K562 (cell line): ENCODE measurements around the gene CACNA2D4. TPM values are rescaled to one million over a fixed set of nuclear protein-coding genes. Genes with fewer than 3 reads are reported as not detected.

ENCODE experiments used
- ATAC-seq: fragments of 200-7000 bp; cut with Tn5 transposase; 3 replicates; pipeline ENCODE4 v1.9.1; 2020; ENCODE audit warnings: moderate library complexity
- BruUV-seq: library from RNA; stranded (reverse); fragments of 400-500 nt; replicated peaks from 2 replicates; lab custom pipeline; 2021; lab: Mats Ljungman, UMichigan
- CTCF ChIA-PET: fragments of 300-600 bp; formaldehyde crosslinking; extraction: SDS; loops from one replicate; lab custom pipeline; 2021; ENCODE audit warnings: low intra/inter-chr PET ratio; lab: Yijun Ruan, JAX
- POLR2A ChIA-PET: fragments of 300-600, 350-650 bp; sonication (Branson Sonifier 250); formaldehyde crosslinking; extraction: SDS; loops from one replicate; lab custom pipeline; 2021; ENCODE audit warnings: antibody characterized with exemption, inconsistent platforms; lab: Yijun Ruan, JAX
- DNase-seq, 4 experiments: peaks; one replicate each; pipeline versions ENCODE4 v3.0.0 to v3.0.0-alpha.2; 2011 to 2018; ENCODE audit warnings: low spot score in 3 of 4, mixed read lengths in 3 of 4; ENCODE audit errors: extremely low read depth in 1 of 4
- FAIRE-seq: peaks from 2 replicates; lab custom pipeline; 2011; peaks lifted over from hg19 to GRCh38; lab: Jason Lieb, UNC
- H2AFZ ChIP-seq: 2 replicates; pipeline ENCODE4 v1.6.0; 2011; ENCODE audit warnings: low read depth, low read length, control low read depth, inconsistent platforms
- H3K27ac ChIP-seq: fragments of 200-600 bp; 3 replicates; pipeline ENCODE4 v1.8.0; 2011; ENCODE audit warnings: low read depth, mild to moderate bottlenecking, control low read depth, inconsistent platforms, low read length, moderate library complexity, mixed read lengths; ENCODE audit errors: extremely low read depth
- H3K27me3 ChIP-seq, 2 experiments: fragments of 300-600 bp in 1 of 2; 2 replicates in 1 of 2; 3 replicates in 1 of 2; pipeline versions ENCODE4 v1.6.0 to v1.8.0; 2011; ENCODE audit warnings: inconsistent platforms in 2 of 2, low read length in 2 of 2, mild to moderate bottlenecking in 1 of 2, mixed read lengths in 1 of 2, moderate library complexity in 1 of 2; ENCODE audit not compliant: control insufficient read depth in 2 of 2, insufficient read depth in 2 of 2
- H3K36me3 ChIP-seq: fragments of 300-600 bp; 3 replicates; pipeline ENCODE4 v1.8.0; 2011; ENCODE audit warnings: mild to moderate bottlenecking, low read length, inconsistent platforms; ENCODE audit not compliant: control insufficient read depth, insufficient read depth
- H3K4me1 ChIP-seq, 2 experiments: fragments of 200-600 bp in 1 of 2; replicated peaks in 1 of 2; 2 replicates in 1 of 2; 3 replicates in 1 of 2; pipeline versions ENCODE4 v1.5.1 to v1.8.0; 2011; ENCODE audit warnings: inconsistent platforms in 2 of 2, low read length in 2 of 2, mild to moderate bottlenecking in 1 of 2, mixed read lengths in 1 of 2, moderate library complexity in 1 of 2; ENCODE audit not compliant: control insufficient read depth in 2 of 2, insufficient read depth in 2 of 2
- H3K4me2 ChIP-seq: 2 replicates; pipeline ENCODE4 v1.6.1; 2011; ENCODE audit warnings: low read length, control low read depth, inconsistent platforms, mixed read lengths; ENCODE audit not compliant: insufficient read depth
- H3K4me3 ChIP-seq: fragments of 200-600 bp; sonication (generic), shearing (Covaris generic); 2 replicates; pipeline ENCODE4 v1.5.1; 2016; ENCODE audit warnings: control low read depth, inconsistent platforms
- H3K79me2 ChIP-seq: fragments of 200-600 bp; 3 replicates; pipeline ENCODE4 v1.8.0; 2011; ENCODE audit warnings: low read length, inconsistent platforms; ENCODE audit not compliant: control insufficient read depth, insufficient read depth
- H3K9ac ChIP-seq, 2 experiments: 2 replicates each; pipeline versions ENCODE4 v1.6.0 to v1.6.1; 2011; ENCODE audit warnings: low read depth in 2 of 2, low read length in 2 of 2, control low read depth in 1 of 2, inconsistent platforms in 1 of 2, mild to moderate bottlenecking in 1 of 2, mixed read lengths in 1 of 2; ENCODE audit not compliant: insufficient read depth in 1 of 2
- H3K9me1 ChIP-seq: one replicate; pipeline ENCODE4 v1.6.0; 2011; ENCODE audit warnings: inconsistent platforms, mild to moderate bottlenecking, low read length, moderate library complexity; ENCODE audit not compliant: control insufficient read depth, insufficient read depth
- H3K9me3 ChIP-seq: replicated peaks from 2 replicates; pipeline ENCODE4 v1.5.1; 2011; ENCODE audit warnings: low read depth, low read length, inconsistent platforms; ENCODE audit not compliant: control insufficient read depth, insufficient read depth
- H4K20me1 ChIP-seq: replicated peaks from 2 replicates; pipeline ENCODE4 v1.6.1; 2011; ENCODE audit warnings: low read length, inconsistent platforms, mixed read lengths; ENCODE audit not compliant: control insufficient read depth, insufficient read depth
- ATF1 ChIP-seq, 2 experiments: fragments of 450-650 bp in 1 of 2; IDR thresholded peaks; 2 replicates each; pipeline ENCODE4 v1.6.1; 2016; ENCODE audit warnings: missing compliant biosample characterization in 1 of 2, missing genetic modification characterization in 1 of 2
- CBX3 ChIP-seq, 2 experiments: IDR thresholded peaks; 1 replicate in 1 of 2; 2 replicates in 1 of 2; pipeline ENCODE4 v1.6.1; 2012; ENCODE audit warnings: inconsistent platforms in 2 of 2, low read length in 2 of 2, borderline replicate concordance in 1 of 2, control low read depth in 1 of 2
- DNMT1 ChIP-seq: fragments of 450-650 bp; IDR thresholded peaks from 2 replicates; pipeline ENCODE4 v1.6.1; 2016; ENCODE audit warnings: antibody characterized with exemption, mild to moderate bottlenecking
- ETV5 ChIP-seq: sonication (generic); formaldehyde crosslinking; IDR thresholded peaks from 2 replicates; pipeline ENCODE4 v1.4.0; 2020; ENCODE audit warnings: low read depth, mild to moderate bottlenecking, missing genetic modification reagents
- HDAC2 ChIP-seq: fragments of 450-650 bp; IDR thresholded peaks from 2 replicates; pipeline ENCODE4 v1.6.1; 2016; ENCODE audit warnings: mild to moderate bottlenecking
- NFIC ChIP-seq: fragments of 450-650 bp; IDR thresholded peaks from 2 replicates; pipeline ENCODE4 v1.6.1; 2017; ENCODE audit warnings: mild to moderate bottlenecking, inconsistent platforms
- SNIP1 ChIP-seq: fragments of 450-650 bp; IDR thresholded peaks from 2 replicates; pipeline ENCODE4 v1.7.1; 2017; ENCODE audit warnings: low read depth, mild to moderate bottlenecking
- SREBF2 ChIP-seq: sonication (generic); formaldehyde crosslinking; IDR thresholded peaks from 2 replicates; pipeline ENCODE4 v1.4.0; 2020; ENCODE audit warnings: mild to moderate bottlenecking, missing genetic modification reagents
- THRB ChIP-seq: fragments of 450-650 bp; formaldehyde crosslinking; conservative IDR thresholded peaks from 2 replicates; pipeline ENCODE4 v1.4.0; 2022; ENCODE audit warnings: mild to moderate bottlenecking, missing genetic modification characterization
- WHSC1 ChIP-seq: IDR thresholded peaks from one replicate; pipeline ENCODE4 v1.6.1; 2012; ENCODE audit warnings: low read length, control low read depth, inconsistent platforms
- ZC3H11A ChIP-seq: IDR thresholded peaks from 2 replicates; pipeline ENCODE4 v1.6.1; 2012; ENCODE audit warnings: low read depth, low read length, improper control_type of control experiment
- ZNF165 ChIP-seq: fragments of 250-450 bp; sonication (Bioruptor Pico); IDR thresholded peaks from 2 replicates; pipeline ENCODE4 v1.4.0; 2020; ENCODE audit warnings: borderline replicate concordance
- ZNF212 ChIP-seq: fragments of 450-650 bp; formaldehyde crosslinking; IDR thresholded peaks from 2 replicates; pipeline ENCODE4 v1.4.0; 2020; ENCODE audit warnings: mild to moderate bottlenecking
- ZNF609 ChIP-seq: sonication (generic); formaldehyde crosslinking; IDR thresholded peaks from 2 replicates; pipeline ENCODE4 v1.8.1; 2023; ENCODE audit warnings: missing genetic modification reagents, mild to moderate bottlenecking, borderline replicate concordance
- ZNF764 ChIP-seq: fragments of 250-450 bp; sonication (Bioruptor Pico); IDR thresholded peaks from 2 replicates; pipeline ENCODE4 v1.4.0; 2020; ENCODE audit warnings: low read depth, mild to moderate bottlenecking, moderate library complexity
- WGBS: fragments of 100-300 bp; shearing (Covaris generic); methylation state at CpG from one replicate; pipeline ENCODE4 v1.1.6; 2016; ENCODE audit warnings: low coverage, mixed read lengths; ENCODE audit not compliant: insufficient coverage; ENCODE audit errors: missing lambda C conversion rate; 5-methylcytosine and 5-hydroxymethylcytosine counted together
- in situ Hi-C: fragments of 300-500 bp; cut with MboI; formaldehyde crosslinking; loops from 4 replicates; pipeline ENCODE4 v1.15.0; 2018; ENCODE audit warnings: inconsistent platforms, mixed read lengths
- intact Hi-C: fragments of 100-400 bp; cut with micrococcal nuclease; formaldehyde crosslinking; loops from 2 replicates; pipeline ENCODE4 v1.14.2; 2022
- polyA plus RNA-seq, 8 experiments: library from polyadenylated mRNA; depleted of rRNA in 4 of 8; stranded (reverse) in 5 of 8; unstranded in 3 of 8; fragments of >200 nt; fragmentation: Nextera tagmentation in 2 of 8; fragmentation: Illumina TruSeq in 1 of 8; extraction: Ambion mirVana in 2 of 8; extraction: Trizol in 1 of 8; gene quantifications; 2 replicates each; pipeline versions ENCODE4 v1.2.1 to v1.2.3, GENCODE V29; 2011 to 2014; ENCODE audit warnings: inconsistent platforms in 1 of 8, missing spikeins in 1 of 8
- total RNA-seq, 7 experiments: library from RNA; depleted of rRNA in 6 of 7; stranded (reverse); fragments of >200 nt in 6 of 7; fragmentation: Illumina TruSeq in 2 of 7; extraction: Trizol in 2 of 7; gene quantifications; 2 replicates each; pipeline versions ENCODE4 v1.2.1 to v1.2.3, GENCODE V29; 2011 to 2021; ENCODE audit warnings: low replicate concordance in 1 of 7

CACNA2D4 gene
- total and polyA plus RNA-seq, 9 of the 15 experiments (the other 6 are each of a cell fraction or from before 2014, with no cell fraction given): 0.04 to 0.69 (median 0.40) TPM; not detected in 3

- Histone ChIP-seq H3K27ac (no peak overlapping the region), H3K79me2 (no peaks in the 10 kb centered on the region), H3K9ac (no peak overlapping the region), H3K4me3 (no peak overlapping the region), H4K20me1 (no peaks in the 10 kb centered on the region), H3K36me3 (no peaks in the 10 kb centered on the region), H3K4me2 (no peak overlapping the region), H3K27me3 (peaks cover 23 to 73% of the 10 kb centered on the region in 2 experiments), H3K9me1 (no peaks in the 10 kb centered on the region), H3K9me3 (no peaks in the 10 kb centered on the region), H3K4me1 (peaks cover 0 to 11% of the 10 kb centered on the region in 2 experiments; a peak in 1 of 5 replicates), H2AFZ (no peak overlapping the region)
- 4% methylated on average over 21 of the region's 24 CpGs for WGBS
- no TSS peak for BruUV-seq
- TF ChIP-seq SREBF2 (CRISPR knock-in tag) (no peak), WHSC1 (no peak), THRB (CRISPR knock-in tag) (no peak), ZNF165 (CRISPR knock-in tag) (no peak), ZC3H11A (no peak), ATF1 (CRISPR knock-in tag; IDR thresholded peaks at IDR 0.05) (no peak), ATF1 (tag; IDR thresholded peaks at IDR 0.05) (no peak), ZNF212 (CRISPR knock-in tag) (no peak), SNIP1 (no peak), NFIC (no peak), HDAC2 (no peak), ZNF609 (CRISPR knock-in tag) (no peak), CBX3 (IDR thresholded peaks at IDR 0.05; ENCODE audit: borderline replicate concordance in 1 of 2, low read length in 2 of 2) (no peak), ETV5 (no peak), DNMT1 (no peak), ZNF764 (CRISPR knock-in tag) (no peak)
- in situ Hi-C loops (no loop called here), intact Hi-C loops (no loop called here)
- FAIRE-seq (no peak), ATAC-seq (no peak), DNase-seq (no peak)
- POLR2A ChIA-PET: no interaction called here
- CTCF ChIA-PET: no interaction called here
Observed at GRCh38 chr12:1839956-1840951, 78.2 kb downstream of the CACNA2D4 start.
